HEK293 (cell line): Measurements from ENCODE around the gene GALNT9.

Experiments
- GLIS1 ChIP-seq: fragments of 450-650 bp; formaldehyde crosslinking; IDR thresholded peaks from 2 replicates; pipeline ENCODE4 v1.5.1; 2016; ENCODE audit warnings: missing biosample characterization, missing genetic modification characterization
- MYNN ChIP-seq: fragments of 450-650 bp; formaldehyde crosslinking; IDR thresholded peaks from 2 replicates; pipeline ENCODE4 v1.5.1; 2016; ENCODE audit warnings: missing biosample characterization, missing genetic modification characterization, borderline replicate concordance
- PRDM2 ChIP-seq: fragments of 450-650 bp; formaldehyde crosslinking; IDR thresholded peaks from 2 replicates; pipeline ENCODE4 v1.5.1; 2016; ENCODE audit warnings: missing biosample characterization, missing genetic modification characterization, borderline replicate concordance
- SP3 ChIP-seq: fragments of 450-650 bp; formaldehyde crosslinking; IDR thresholded peaks from 2 replicates; pipeline ENCODE4 v1.5.1; 2016; ENCODE audit warnings: missing biosample characterization, missing genetic modification characterization
- ZBTB11 ChIP-seq: fragments of 450-650 bp; formaldehyde crosslinking; conservative IDR thresholded peaks from 2 replicates; pipeline ENCODE4 v1.5.1; 2016; ENCODE audit warnings: low read depth, missing biosample characterization, missing genetic modification characterization
- ZBTB8A ChIP-seq: fragments of 450-650 bp; formaldehyde crosslinking; IDR thresholded peaks from 2 replicates; pipeline ENCODE4 v1.5.1; 2016; ENCODE audit warnings: missing biosample characterization, missing genetic modification characterization
- ZFP69B ChIP-seq: fragments of 450-650 bp; formaldehyde crosslinking; IDR thresholded peaks from 2 replicates; pipeline ENCODE4 v1.5.1; 2016; ENCODE audit warnings: missing biosample characterization, missing genetic modification characterization
- ZNF248 ChIP-seq: fragments of 450-650 bp; formaldehyde crosslinking; IDR thresholded peaks from 2 replicates; pipeline ENCODE4 v1.5.1; 2017; ENCODE audit warnings: missing biosample characterization, missing genetic modification characterization
- ZNF280D ChIP-seq: fragments of 450-650 bp; formaldehyde crosslinking; IDR thresholded peaks from 2 replicates; pipeline ENCODE4 v1.5.1; 2016; ENCODE audit warnings: missing biosample characterization, missing genetic modification characterization
- ZNF341 ChIP-seq: fragments of 450-650 bp; formaldehyde crosslinking; IDR thresholded peaks from 2 replicates; pipeline ENCODE4; 2016; ENCODE audit warnings: low read depth, missing biosample characterization, missing genetic modification characterization
- ZNF366 ChIP-seq: fragments of 450-650 bp; formaldehyde crosslinking; conservative IDR thresholded peaks from 2 replicates; pipeline ENCODE4 v1.5.1; 2016; ENCODE audit warnings: missing biosample characterization, missing genetic modification characterization
- ZNF391 ChIP-seq: fragments of 450-650 bp; formaldehyde crosslinking; IDR thresholded peaks from 2 replicates; pipeline ENCODE4 v1.5.1; 2016; ENCODE audit warnings: low read depth, missing biosample characterization, missing genetic modification characterization, borderline replicate concordance
- ZNF398 ChIP-seq: fragments of 450-650 bp; formaldehyde crosslinking; IDR thresholded peaks from 2 replicates; pipeline ENCODE4 v1.5.1; 2017; ENCODE audit warnings: missing biosample characterization, missing genetic modification characterization
- ZNF423 ChIP-seq: fragments of 450-650 bp; formaldehyde crosslinking; IDR thresholded peaks from 2 replicates; pipeline ENCODE4 v1.5.1; 2016; ENCODE audit warnings: missing biosample characterization, missing genetic modification characterization
- ZNF610 ChIP-seq: fragments of 450-650 bp; formaldehyde crosslinking; IDR thresholded peaks from 2 replicates; pipeline ENCODE4 v1.5.1; 2016; ENCODE audit warnings: missing biosample characterization, missing genetic modification characterization, borderline replicate concordance
- ZNF623 ChIP-seq: fragments of 450-650 bp; formaldehyde crosslinking; IDR thresholded peaks from 2 replicates; pipeline ENCODE4 v1.5.1; 2016; ENCODE audit warnings: missing biosample characterization, missing genetic modification characterization
- ZNF624 ChIP-seq: fragments of 450-650 bp; formaldehyde crosslinking; IDR thresholded peaks from 2 replicates; pipeline ENCODE4 v1.5.1; 2017; ENCODE audit warnings: missing biosample characterization, missing genetic modification characterization
- ZNF645 ChIP-seq: fragments of 450-650 bp; formaldehyde crosslinking; IDR thresholded peaks from 2 replicates; pipeline ENCODE4; 2016; ENCODE audit warnings: missing biosample characterization, missing genetic modification characterization
- ZNF664 ChIP-seq: fragments of 450-650 bp; formaldehyde crosslinking; IDR thresholded peaks from 2 replicates; pipeline ENCODE4 v1.5.1; 2016; ENCODE audit warnings: missing biosample characterization, missing genetic modification characterization
- ZNF837 ChIP-seq: fragments of 450-650 bp; formaldehyde crosslinking; IDR thresholded peaks from 2 replicates; pipeline ENCODE4 v1.5.1; 2016; ENCODE audit warnings: missing biosample characterization, missing genetic modification characterization
- ZSCAN18 ChIP-seq: fragments of 450-650 bp; formaldehyde crosslinking; IDR thresholded peaks from 2 replicates; pipeline ENCODE4 v1.5.1; 2016; ENCODE audit warnings: missing biosample characterization, missing genetic modification characterization

GALNT9 gene

GRCh38 chr12:132159555-132160003 lies 169.8 kb downstream of the GALNT9 start (continued):
- TF ChIP-seq ZBTB11 (tag by site-specific recombination) (no peak), GLIS1 (tag by site-specific recombination) (no peak), ZNF280D (tag by site-specific recombination) (no peak), ZNF248 (tag by site-specific recombination) (no peak), ZNF398 (tag by site-specific recombination) (no peak), ZNF837 (no peak), ZNF341 (tag by site-specific recombination) (no peak), SP3 (tag by site-specific recombination) (peak; percentile 32; the same call in 1 of the 2 replicates), ZNF366 (tag by site-specific recombination) (no peak), ZNF623 (no peak), ZNF645 (tag by site-specific recombination) (no peak), ZNF610 (tag by site-specific recombination) (no peak), ZFP69B (tag by site-specific recombination) (no peak), MYNN (tag by site-specific recombination) (no peak), ZNF624 (tag by site-specific recombination) (no peak), ZSCAN18 (tag by site-specific recombination) (no peak), ZNF391 (tag by site-specific recombination) (no peak), PRDM2 (tag by site-specific recombination) (no peak), ZBTB8A (no peak), ZNF664 (no peak), ZNF423 (no peak)
